ENCODE data around the gene PLEKHG7. TPM values are rescaled to one million over a fixed set of nuclear protein-coding genes. Genes with fewer than 3 reads are reported as not detected.

PLEKHG7 gene
- total and polyA plus RNA-seq, 10 donors = 0.62 to 8.8 (median 2.0) TPM

DNA sequence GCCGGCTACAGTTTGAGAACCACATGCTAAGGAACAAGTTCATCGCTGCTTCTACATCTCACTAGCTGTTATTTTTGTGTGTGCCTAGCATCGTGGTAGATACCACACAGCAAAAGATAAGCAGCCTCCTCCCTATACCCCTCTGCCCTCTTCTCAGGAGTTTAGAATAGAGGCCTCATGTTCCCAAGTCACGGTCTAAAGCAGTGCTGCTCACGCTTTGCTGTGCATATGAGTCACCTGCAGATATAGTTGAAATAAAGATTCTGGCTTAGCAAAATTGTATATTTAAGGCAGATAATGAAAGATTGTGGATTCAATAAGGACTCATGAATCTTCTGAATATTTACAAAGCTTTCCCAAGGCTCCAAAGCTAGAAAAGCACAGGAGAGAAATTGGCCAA lies 28.0 kb downstream of the PLEKHG7 start:
- Histone ChIP-seq H3K27me3 (replicated peaks in 1 of 7) (no peaks in the 10 kb centered on the region), H3K36me3 (no peaks in the 10 kb centered on the region), H3K4me3 (no peak overlapping the region), H3K27ac (no peak overlapping the region), H3K9me3 (no peaks in the 10 kb centered on the region), H3K4me1 (peaks cover 0 to 5% (median 0%) of the 10 kb centered on the region in 6 donors)
- TF ChIP-seq, protein P1, sequence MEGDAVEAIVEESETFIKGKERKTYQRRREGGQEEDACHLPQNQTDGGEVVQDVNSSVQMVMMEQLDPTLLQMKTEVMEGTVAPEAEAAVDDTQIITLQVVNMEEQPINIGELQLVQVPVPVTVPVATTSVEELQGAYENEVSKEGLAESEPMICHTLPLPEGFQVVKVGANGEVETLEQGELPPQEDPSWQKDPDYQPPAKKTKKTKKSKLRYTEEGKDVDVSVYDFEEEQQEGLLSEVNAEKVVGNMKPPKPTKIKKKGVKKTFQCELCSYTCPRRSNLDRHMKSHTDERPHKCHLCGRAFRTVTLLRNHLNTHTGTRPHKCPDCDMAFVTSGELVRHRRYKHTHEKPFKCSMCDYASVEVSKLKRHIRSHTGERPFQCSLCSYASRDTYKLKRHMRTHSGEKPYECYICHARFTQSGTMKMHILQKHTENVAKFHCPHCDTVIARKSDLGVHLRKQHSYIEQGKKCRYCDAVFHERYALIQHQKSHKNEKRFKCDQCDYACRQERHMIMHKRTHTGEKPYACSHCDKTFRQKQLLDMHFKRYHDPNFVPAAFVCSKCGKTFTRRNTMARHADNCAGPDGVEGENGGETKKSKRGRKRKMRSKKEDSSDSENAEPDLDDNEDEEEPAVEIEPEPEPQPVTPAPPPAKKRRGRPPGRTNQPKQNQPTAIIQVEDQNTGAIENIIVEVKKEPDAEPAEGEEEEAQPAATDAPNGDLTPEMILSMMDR (IDR thresholded peaks at IDR 0.05 in 8 of 11, conservative IDR thresholded peaks at IDR 0.05 in 3 of 11) = no peak
- TF ChIP-seq POLR2AphosphoS5 (IDR thresholded peaks at IDR 0.05) (no peak), POLR2A (IDR thresholded peaks at IDR 0.05) (no peak)
- no peak for DNase-seq
- 89 to 94% (median 93%) methylated on average over 5 of the region's 5 CpGs for WGBS, 5 donors
- intact Hi-C loops (cut with DNase I; ENCODE audit: low total_unique reads) = no loop called here

DNA sequence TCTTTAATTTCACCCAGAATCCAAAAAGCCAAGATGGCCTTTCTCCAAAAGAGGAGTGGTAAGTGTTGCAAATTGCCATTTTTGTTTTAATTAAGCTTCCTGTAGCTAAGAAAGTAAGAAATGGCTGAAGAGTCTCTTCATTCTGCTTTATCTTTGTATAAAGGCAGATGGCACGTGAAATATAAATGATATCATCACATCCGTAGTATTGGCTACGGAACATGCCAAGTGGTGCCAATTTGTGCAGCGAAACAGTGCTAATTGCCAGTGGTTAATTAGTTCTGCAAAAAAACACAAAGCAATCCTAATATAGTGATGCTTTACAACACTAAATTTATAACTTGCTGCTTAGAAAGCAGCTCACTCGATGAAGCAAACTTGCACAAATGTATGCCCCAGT lies 29.4 kb downstream of the PLEKHG7 start:
- H3K4me1 ChIP-seq = peaks cover 0 to 5% (median 0%) of the 10 kb centered on the region in 6 donors
- H3K27me3 ChIP-seq (replicated peaks in 1 of 7) = no peaks in the 10 kb centered on the region
- intact Hi-C loops (cut with DNase I; ENCODE audit: low total_unique reads) = no loop called here
- WGBS, 5 donors = 93 to 98% (median 94%) methylated on average over 5 of the region's 5 CpGs
- H3K4me3 ChIP-seq = no peak overlapping the region
- no peak overlapping the region for H3K27ac ChIP-seq
- H3K9me3 ChIP-seq = no peaks in the 10 kb centered on the region
- H3K36me3 ChIP-seq = no peaks in the 10 kb centered on the region
- no peak for TF ChIP-seq POLR2A (IDR thresholded peaks at IDR 0.05)
- TF ChIP-seq, protein P1 (IDR thresholded peaks at IDR 0.05 in 8 of 11, conservative IDR thresholded peaks at IDR 0.05 in 3 of 11) = no peak
- TF ChIP-seq POLR2AphosphoS5 (IDR thresholded peaks at IDR 0.05) = no peak
- DNase-seq = no peak

DNA sequence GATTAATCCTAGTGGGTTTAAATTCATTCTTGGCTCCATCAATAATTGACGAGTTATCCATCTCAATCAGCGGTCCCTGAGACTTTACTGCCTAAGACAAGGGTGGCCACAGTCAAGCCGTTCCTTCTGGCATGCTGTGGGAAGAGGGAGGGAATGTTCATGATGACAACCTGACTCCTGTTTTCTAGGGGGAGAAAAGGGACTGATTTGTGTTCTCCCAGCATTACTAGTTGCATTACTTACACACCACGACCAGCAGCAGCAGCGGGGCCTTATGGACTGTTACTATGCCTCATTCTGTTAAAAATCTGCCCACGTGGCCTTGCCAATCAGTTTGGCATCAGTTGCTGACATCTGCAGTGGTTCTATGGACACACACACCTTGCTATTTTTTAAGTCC lies 29.9 kb downstream of the PLEKHG7 start:
- Histone ChIP-seq H3K27me3 (replicated peaks in 1 of 7) (no peaks in the 10 kb centered on the region), H3K36me3 (no peaks in the 10 kb centered on the region), H3K4me1 (peaks cover 0 to 5% (median 0%) of the 10 kb centered on the region in 6 donors), H3K4me3 (no peak overlapping the region), H3K27ac (no peak overlapping the region), H3K9me3 (no peaks in the 10 kb centered on the region)
- DNase-seq = no peak
- intact Hi-C loops (cut with DNase I; ENCODE audit: low total_unique reads) = no loop called here
- TF ChIP-seq POLR2A (IDR thresholded peaks at IDR 0.05) = no peak
- no peak for TF ChIP-seq POLR2AphosphoS5 (IDR thresholded peaks at IDR 0.05)
- TF ChIP-seq, protein P1 (IDR thresholded peaks at IDR 0.05 in 8 of 11, conservative IDR thresholded peaks at IDR 0.05 in 3 of 11) = no peak
- 86 to 94% (median 92%) methylated on average over 6 of the region's 6 CpGs for WGBS, 5 donors

DNA sequence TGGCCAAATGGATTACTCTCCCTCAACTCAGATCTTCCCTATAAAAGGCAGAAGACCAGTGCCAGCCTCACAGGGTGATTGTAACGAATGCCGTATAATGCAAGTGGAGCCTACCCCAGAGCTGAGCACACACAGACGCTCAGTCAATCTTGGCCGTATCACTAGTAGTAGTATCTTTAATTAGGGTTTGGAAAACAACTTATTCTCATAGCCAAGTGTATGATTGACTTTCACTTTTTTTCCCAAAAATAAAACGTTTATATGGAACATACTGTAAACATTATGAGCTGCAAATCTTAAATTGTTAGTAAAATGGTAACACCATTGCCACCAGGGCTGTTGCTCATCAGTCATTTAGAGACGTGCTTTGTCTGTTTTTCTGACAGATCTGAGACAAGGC lies 30.4 kb downstream of the PLEKHG7 start:
- H3K4me1 ChIP-seq = peaks cover 0 to 5% (median 0%) of the 10 kb centered on the region in 6 donors
- DNase-seq = no peak
- H3K4me3 ChIP-seq = no peak overlapping the region
- 86 to 92% (median 88%) methylated on average over 6 of the region's 6 CpGs for WGBS, 5 donors
- H3K36me3 ChIP-seq = no peaks in the 10 kb centered on the region
- no peaks in the 10 kb centered on the region for H3K9me3 ChIP-seq
- H3K27ac ChIP-seq = no peak overlapping the region
- intact Hi-C loops (cut with DNase I; ENCODE audit: low total_unique reads) = no loop called here
- no peak for TF ChIP-seq POLR2AphosphoS5 (IDR thresholded peaks at IDR 0.05)
- TF ChIP-seq, protein P1 (IDR thresholded peaks at IDR 0.05 in 8 of 11, conservative IDR thresholded peaks at IDR 0.05 in 3 of 11) = no peak
- no peak for TF ChIP-seq POLR2A (IDR thresholded peaks at IDR 0.05)
- no peaks in the 10 kb centered on the region for H3K27me3 ChIP-seq (replicated peaks in 1 of 7)

Data from spleen (tissue), 11 donors.